Stimulated activated CD4-positive, alpha-beta T cell treated with anti-CD3 and anti-CD28 coated beads, Interleukin-2, amount 100 ng/mL, for 4 hours (primary cell): Measurements from ENCODE around the gene ISG15.
"Not testable (repeated sequence)": the region's sequence is repeated elsewhere in the genome, so short reads cannot be mapped to it uniquely, and the experiment has no call there.

Experiments used
- DNase-seq: peaks from one replicate; pipeline ENCODE4 v3.0.0-alpha.2; 2020; ENCODE audit warnings: low read depth

The ISG15 gene

GRCh38 chr1:995665-996633 is 17.3 kb upstream of the ISG15 start:
- no peak for DNase-seq

GRCh38 chr1:996851-997712 is 16.2 kb upstream of the ISG15 start:
- DNase-seq: no peak

GRCh38 chr1:997713-997992 is 15.6 kb upstream of the ISG15 start:
- no peak for DNase-seq

GRCh38 chr1:997993-998744 is 15.1 kb upstream of the ISG15 start:
- no peak for DNase-seq

- no peak for DNase-seq
Observed at GRCh38 chr1:998745-998994, 14.6 kb upstream of the ISG15 start.

- DNase-seq: no peak
Observed at GRCh38 chr1:998995-999724, 14.1 kb upstream of the ISG15 start.

- peak; percentile 70 for DNase-seq
Observed at GRCh38 chr1:999725-1000356, 13.5 kb upstream of the ISG15 start, which contains the start of gene HES4. Gene HES4, minus strand, starts transcription at chr1:1000097. Its CDS starts 124 bp downstream, at chr1:999973.

GRCh38 chr1:1000357-1001056 is 12.8 kb upstream of the ISG15 start:
- peak; percentile 69 for DNase-seq

GRCh38 chr1:1001057-1001783 is 12.1 kb upstream of the ISG15 start:
- DNase-seq: no peak

GRCh38 chr1:1003618-1004419 is 9.5 kb upstream of the ISG15 start:
- DNase-seq: no peak

- no peak for DNase-seq
Observed at GRCh38 chr1:1004420-1004779, 8.9 kb upstream of the ISG15 start.

GRCh38 chr1:1004780-1005697 is 8.3 kb upstream of the ISG15 start:
- DNase-seq: no peak

- no peak for DNase-seq
Observed at GRCh38 chr1:1005774-1006304, 7.5 kb upstream of the ISG15 start.

- DNase-seq: no peak
Observed at GRCh38 chr1:1006305-1007159, 6.8 kb upstream of the ISG15 start.

- DNase-seq: not testable (repeated sequence)
Observed at GRCh38 chr1:1010131-1010530, 3.2 kb upstream of the ISG15 start.

- DNase-seq: no peak
Observed at GRCh38 chr1:1011396-1011949, 1.8 kb upstream of the ISG15 start.

GRCh38 chr1:1012736-1013104 is 577 bp upstream of the ISG15 start:
- DNase-seq: not testable (repeated sequence)
